Measurements from ENCODE around the gene MYRF. TPM values are rescaled to one million over a fixed set of nuclear protein-coding genes. Genes with fewer than 3 reads are reported as not detected.

Gene MYRF
- total RNA-seq, 2 donors from 2014 or later, result 33.2 to 47.5 TPM

DNA sequence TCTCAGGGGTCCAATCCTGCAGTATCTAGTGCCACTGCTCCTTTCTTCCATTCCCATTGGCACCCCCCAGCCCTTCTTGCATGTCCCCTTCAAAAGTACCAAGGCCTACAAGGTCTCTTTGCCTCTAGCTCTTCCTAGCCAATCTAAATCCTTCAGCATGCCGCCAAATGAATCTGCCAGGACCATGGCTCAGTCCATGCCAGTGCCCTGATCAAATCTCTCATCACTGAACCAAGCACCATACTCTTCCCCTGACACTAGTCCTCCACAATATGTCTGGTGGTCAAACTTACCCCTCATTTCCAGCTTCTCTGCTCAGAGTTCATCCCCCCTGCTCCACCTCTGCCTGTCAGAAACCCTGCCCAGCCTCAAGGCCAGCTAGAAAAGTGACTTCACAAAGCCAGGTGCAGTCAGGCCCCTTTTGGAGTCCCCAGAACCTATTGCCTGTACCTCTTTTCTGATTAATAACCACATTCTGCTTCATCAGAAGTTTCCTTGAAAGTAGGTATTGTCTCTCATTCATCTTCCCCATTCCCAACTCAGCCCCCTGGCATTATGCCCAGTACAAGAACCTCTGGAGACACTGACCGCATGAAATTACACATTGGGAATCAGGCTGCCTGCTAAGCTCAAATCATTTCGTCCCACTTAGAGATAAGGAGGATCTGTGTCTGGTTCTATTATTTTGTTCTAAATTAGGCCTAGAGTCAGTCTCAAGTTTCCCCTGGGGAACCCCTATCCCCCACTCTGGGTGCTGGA lies 51.6 kb downstream of the MYRF start:
- ATAC-seq, result no peak
- WGBS, 2 donors, result 83 to 90% methylated on average over 3 of the region's 3 CpGs
- H3K4me3 ChIP-seq, result no peak overlapping the region
- no peaks in the 10 kb centered on the region for H3K27me3 ChIP-seq
- H3K36me3 ChIP-seq (replicated peaks in 1 of 2; ENCODE audit: insufficient read depth in 1 of 2, low read depth in 2 of 2), result no peaks in the 10 kb centered on the region
- no peak overlapping the region for H3K27ac ChIP-seq
- no peak for DNase-seq
- no peaks in the 10 kb centered on the region for H3K9me3 ChIP-seq
- intact Hi-C loops (cut with DNase I), result loop anchor here (10.0 kb wide), 1 partner anchor 281 kb away; no protein-coding TSS in a partner anchor
- TF ChIP-seq, protein P1, sequence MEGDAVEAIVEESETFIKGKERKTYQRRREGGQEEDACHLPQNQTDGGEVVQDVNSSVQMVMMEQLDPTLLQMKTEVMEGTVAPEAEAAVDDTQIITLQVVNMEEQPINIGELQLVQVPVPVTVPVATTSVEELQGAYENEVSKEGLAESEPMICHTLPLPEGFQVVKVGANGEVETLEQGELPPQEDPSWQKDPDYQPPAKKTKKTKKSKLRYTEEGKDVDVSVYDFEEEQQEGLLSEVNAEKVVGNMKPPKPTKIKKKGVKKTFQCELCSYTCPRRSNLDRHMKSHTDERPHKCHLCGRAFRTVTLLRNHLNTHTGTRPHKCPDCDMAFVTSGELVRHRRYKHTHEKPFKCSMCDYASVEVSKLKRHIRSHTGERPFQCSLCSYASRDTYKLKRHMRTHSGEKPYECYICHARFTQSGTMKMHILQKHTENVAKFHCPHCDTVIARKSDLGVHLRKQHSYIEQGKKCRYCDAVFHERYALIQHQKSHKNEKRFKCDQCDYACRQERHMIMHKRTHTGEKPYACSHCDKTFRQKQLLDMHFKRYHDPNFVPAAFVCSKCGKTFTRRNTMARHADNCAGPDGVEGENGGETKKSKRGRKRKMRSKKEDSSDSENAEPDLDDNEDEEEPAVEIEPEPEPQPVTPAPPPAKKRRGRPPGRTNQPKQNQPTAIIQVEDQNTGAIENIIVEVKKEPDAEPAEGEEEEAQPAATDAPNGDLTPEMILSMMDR (IDR thresholded peaks at IDR 0.05), result no peak
- no peak for TF ChIP-seq POLR2A (IDR thresholded peaks at IDR 0.05)
- no peaks in the 10 kb centered on the region for H3K4me1 ChIP-seq

DNA sequence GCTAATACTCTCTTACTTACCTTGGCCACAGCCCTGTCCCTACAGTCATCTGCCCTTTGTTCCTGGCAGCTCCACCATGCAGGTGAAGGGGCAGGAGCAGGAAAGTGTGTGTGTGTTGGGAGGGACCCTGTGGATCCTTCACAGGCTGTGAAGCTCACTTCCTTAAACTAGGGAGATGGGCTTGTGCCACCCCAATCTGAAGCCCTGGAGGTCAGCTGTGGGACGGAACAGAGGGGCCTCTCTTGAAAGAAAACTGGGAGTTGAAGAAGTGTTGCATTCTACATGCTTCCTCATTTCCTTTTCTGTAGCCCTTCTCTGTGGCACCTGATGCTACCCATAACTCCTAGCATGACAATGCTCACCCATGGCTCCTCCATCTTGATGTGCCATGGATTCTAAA lies 52.7 kb downstream of the MYRF start:
- Histone ChIP-seq H3K4me1 (no peaks in the 10 kb centered on the region), H3K4me3 (no peak overlapping the region), H3K9me3 (no peaks in the 10 kb centered on the region), H3K27me3 (no peaks in the 10 kb centered on the region), H3K27ac (no peak overlapping the region), H3K36me3 (replicated peaks in 1 of 2; ENCODE audit: insufficient read depth in 1 of 2, low read depth in 2 of 2) (no peaks in the 10 kb centered on the region)
- WGBS, 2 donors, result 78 to 100% methylated on average over 1 of the region's 1 CpG
- ATAC-seq, result no peak
- intact Hi-C loops (cut with DNase I), result loop anchor here (10.0 kb wide), 1 partner anchor 280 kb away; no protein-coding TSS in a partner anchor
- no peak for TF ChIP-seq POLR2A (IDR thresholded peaks at IDR 0.05)
- TF ChIP-seq, protein P1 (IDR thresholded peaks at IDR 0.05), result no peak
- no peak for DNase-seq

DNA sequence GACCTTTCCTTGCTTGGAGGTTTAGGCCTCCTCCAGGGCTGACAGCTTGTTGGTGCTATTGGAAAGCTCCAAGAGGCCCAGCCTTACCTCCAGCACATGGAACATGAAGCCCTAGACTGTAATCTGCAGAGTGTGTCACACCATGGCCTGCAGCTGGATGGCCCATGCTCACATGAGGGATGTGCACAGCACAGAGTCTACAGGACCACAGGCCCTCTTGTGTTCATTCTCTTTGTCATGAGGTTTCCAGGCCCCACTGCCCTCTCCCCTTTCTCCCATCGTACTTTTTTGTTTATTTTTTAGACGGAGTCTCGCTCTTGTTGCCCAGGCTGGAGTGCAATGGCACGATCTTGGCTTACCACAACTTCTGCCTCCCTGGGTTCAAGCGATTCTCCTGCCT lies 54.3 kb downstream of the MYRF start:
- no peaks in the 10 kb centered on the region for H3K36me3 ChIP-seq (replicated peaks in 1 of 2; ENCODE audit: insufficient read depth in 1 of 2, low read depth in 2 of 2)
- DNase-seq, result no peak
- no peaks in the 10 kb centered on the region for H3K4me1 ChIP-seq
- 82 to 86% methylated on average over 5 of the region's 5 CpGs for WGBS, 2 donors
- no peaks in the 10 kb centered on the region for H3K9me3 ChIP-seq
- no peak overlapping the region for H3K4me3 ChIP-seq
- ATAC-seq, result no peak
- H3K27ac ChIP-seq, result no peak overlapping the region
- intact Hi-C loops (cut with DNase I), result loop anchor here (10.0 kb wide), 1 partner anchor 278 kb away; no protein-coding TSS in a partner anchor
- TF ChIP-seq, protein P1 (IDR thresholded peaks at IDR 0.05), result no peak
- TF ChIP-seq POLR2A (IDR thresholded peaks at IDR 0.05), result no peak
- no peaks in the 10 kb centered on the region for H3K27me3 ChIP-seq

DNA sequence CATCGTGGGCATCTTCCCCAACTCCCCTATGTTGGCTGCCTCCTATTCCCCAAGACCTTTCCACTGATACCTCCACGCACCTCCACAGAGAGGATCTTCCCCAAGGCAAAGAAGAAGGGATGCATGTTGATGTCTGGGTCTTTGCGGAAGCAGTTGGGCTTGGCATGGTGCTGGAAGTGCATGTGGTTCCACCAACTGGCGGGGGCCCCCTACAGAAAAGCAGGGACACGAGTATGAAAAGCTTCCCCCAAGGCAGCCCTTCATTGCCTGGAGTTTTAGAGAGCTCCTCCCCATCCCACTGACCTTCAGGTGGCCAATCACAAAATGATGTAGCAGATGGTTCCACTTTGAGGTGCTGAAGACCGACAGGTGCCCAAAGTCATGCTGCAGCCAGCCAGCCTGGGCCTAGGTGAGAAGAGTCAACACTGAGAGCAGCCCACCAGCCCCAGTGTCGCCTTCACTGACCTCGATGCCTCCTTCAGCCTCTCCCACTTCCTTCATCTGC lies 58.3 kb downstream of the MYRF start:
- no peak for TF ChIP-seq POLR2A (IDR thresholded peaks at IDR 0.05)
- TF ChIP-seq, protein P1 (IDR thresholded peaks at IDR 0.05), result no peak
- no peaks in the 10 kb centered on the region for H3K9me3 ChIP-seq
- H3K36me3 ChIP-seq (replicated peaks in 1 of 2; ENCODE audit: insufficient read depth in 1 of 2, low read depth in 2 of 2), result no peaks in the 10 kb centered on the region
- 90 to 94% methylated on average over 7 to 8 of the region's 8 CpGs for WGBS, 2 donors
- DNase-seq, result no peak
- no peaks in the 10 kb centered on the region for H3K27me3 ChIP-seq
- H3K4me1 ChIP-seq, result peaks cover 14% of the 10 kb centered on the region
- intact Hi-C loops (cut with DNase I), result no loop called here
- H3K4me3 ChIP-seq, result no peak overlapping the region
- ATAC-seq, result no peak
- H3K27ac ChIP-seq, result no peak overlapping the region
